ENCODE results near the gene SEC14L2.

GRCh38 chr22:30362651-30363281 lies 34.1 kb upstream of the SEC14L2 start:
- TF ChIP-seq CTCF (IDR thresholded peaks at IDR 0.05), result no peak
- TF ChIP-seq EZH2 (IDR thresholded peaks at IDR 0.05; ENCODE audit: borderline replicate concordance, insufficient read depth, low read depth, low read length, poor library complexity, severe bottlenecking), result no peak
